ENCODE measurements around the gene CDC42BPG. TPM values are rescaled to one million over a fixed set of nuclear protein-coding genes. Genes with fewer than 3 reads are reported as not detected.

The CDC42BPG gene
- total RNA-seq, 1 experiment from 2014 or later: 4.1 TPM

- in situ Hi-C loops (cut with HindIII; ENCODE audit: low pct_unique_long_range_greater_than_20kb, low sequenced_read_pairs): no loop called here
- H3K27ac ChIP-seq (ENCODE audit: low read length): peak overlapping the region; percentile 97
- intact Hi-C loops (cut with micrococcal nuclease; ENCODE audit: unreplicated experiment): no loop called here
- TF ChIP-seq CTCF (IDR thresholded peaks at IDR 0.05): no peak
- no peak for TF ChIP-seq TCF7L2 (IDR thresholded peaks at IDR 0.05; ENCODE audit: low read depth, low read length)
- no peak; the same call in 1 of the 2 replicates for TF ChIP-seq POLR2AphosphoS5 (IDR thresholded peaks at IDR 0.05; ENCODE audit: low read depth, low read length)
- TF ChIP-seq REST (IDR thresholded peaks at IDR 0.05; ENCODE audit: insufficient read depth in 1 of 2, low read depth in 2 of 2, low read length in 1 of 2): no peak
- TF ChIP-seq SIN3A (IDR thresholded peaks at IDR 0.05; ENCODE audit: borderline replicate concordance, insufficient read depth, low read depth, low read length): no peak
- no peaks in the 10 kb centered on the region for H3K9me3 ChIP-seq (ENCODE audit: control insufficient read depth, insufficient read depth, low read depth, low read length)
- DNase-seq (ENCODE audit: low read depth, low spot score) (no peak), ATAC-seq (no peak)
- H3K36me3 ChIP-seq (ENCODE audit: control insufficient read depth, insufficient read depth, low read length): no peaks in the 10 kb centered on the region; the same call in 1 of the 2 replicates
- peaks cover 32% of the 10 kb centered on the region for H3K4me1 ChIP-seq (ENCODE audit: control insufficient read depth, insufficient read depth, low read length)
- no peaks in the 10 kb centered on the region for H3K27me3 ChIP-seq (ENCODE audit: control insufficient read depth, insufficient read depth, low read length)
- CTCF ChIA-PET: interaction anchor here (0.6 to 1.5 kb wide), 4 partner anchors 9 to 777 kb away, joined by 3 to 5 read pairs (median 3); no protein-coding TSS in a partner anchor
- POLR2A ChIA-PET: interaction anchor here (0.6 kb wide), 1 partner anchor 134 kb away, joined by 9 read pairs; no protein-coding TSS in a partner anchor
- peak overlapping the region; percentile 88 to 94 for H3K4me3 ChIP-seq (ENCODE audit: low read depth in 2 of 2, low read length in 2 of 2)
- TSS peak; percentile 97 for BruUV-seq (replicated peaks)
These were observed 34.9 kb upstream of the CDC42BPG start for GRCh38 chr11:64879244-64879900.

- CTCF ChIA-PET: interaction anchor here (0.6 to 2.0 kb wide), 6 partner anchors 9 to 776 kb away, joined by 3 to 6 read pairs (median 5); no protein-coding TSS in a partner anchor
- Histone ChIP-seq H3K36me3 (ENCODE audit: control insufficient read depth, insufficient read depth, low read length) (no peaks in the 10 kb centered on the region; the same call in 1 of the 2 replicates), H3K4me1 (ENCODE audit: control insufficient read depth, insufficient read depth, low read length) (peaks cover 33% of the 10 kb centered on the region), H3K27ac (ENCODE audit: low read length) (peak within 1 kb of the TSS; percentile 97), H3K4me3 (ENCODE audit: low read depth in 2 of 2, low read length in 2 of 2) (peak within 1 kb of the TSS; percentile 88 to 99), H3K9me3 (ENCODE audit: control insufficient read depth, insufficient read depth, low read depth, low read length) (no peaks in the 10 kb centered on the region), H3K27me3 (ENCODE audit: control insufficient read depth, insufficient read depth, low read length) (no peaks in the 10 kb centered on the region)
- TF ChIP-seq CTCF (IDR thresholded peaks at IDR 0.05) (peak; percentile 94), REST (IDR thresholded peaks at IDR 0.05; ENCODE audit: insufficient read depth in 1 of 2, low read depth in 2 of 2, low read length in 1 of 2) (no peak), SIN3A (IDR thresholded peaks at IDR 0.05; ENCODE audit: borderline replicate concordance, insufficient read depth, low read depth, low read length) (peak; percentile 98; the same call in 1 of the 2 replicates), POLR2AphosphoS5 (IDR thresholded peaks at IDR 0.05; ENCODE audit: low read depth, low read length) (peak; percentile 98), TCF7L2 (IDR thresholded peaks at IDR 0.05; ENCODE audit: low read depth, low read length) (0 out of 2 replicates have a peak, but pooled peaks have one; percentile 7)
- ATAC-seq: peak; percentile 89
- no TSS peak for BruUV-seq (replicated peaks)
- POLR2A ChIA-PET: interaction anchor here (0.6 to 1.8 kb wide), 2 partner anchors 17 to 130 kb away, joined by 4 to 11 read pairs; no protein-coding TSS in a partner anchor
- peak; percentile 88 for DNase-seq (ENCODE audit: low read depth, low spot score)
- in situ Hi-C loops (cut with HindIII; ENCODE audit: low pct_unique_long_range_greater_than_20kb, low sequenced_read_pairs): no loop called here
- intact Hi-C loops (cut with micrococcal nuclease; ENCODE audit: unreplicated experiment): no loop called here
These were observed 34.2 kb upstream of the CDC42BPG start, which contains the start of gene EHD1 for GRCh38 chr11:64878494-64879243. Gene EHD1, minus strand, starts transcription at chr11:64878621. Its CDS starts 157 bp downstream, at chr11:64878464.
